GM12875 (cell line): ENCODE results near the gene TEX264.

Source experiments
- H3K4me3 ChIP-seq: one replicate; pipeline ENCODE4 v1.5.1; 2011; ENCODE audit warnings: low read depth, low read length, control low read depth
- CTCF ChIP-seq: IDR thresholded peaks from 2 replicates; pipeline ENCODE4 v1.5.1; 2011; ENCODE audit warnings: low read depth, mild to moderate bottlenecking, control low read depth, inconsistent platforms, low read length, moderate library complexity, borderline replicate concordance; ENCODE audit not compliant: insufficient read depth

Gene TEX264

GRCh38 chr3:51710631-51711351 is 39.7 kb downstream of the TEX264 start:
- no peak overlapping the region for H3K4me3 ChIP-seq

GRCh38 chr3:51711352-51712037 is 40.4 kb downstream of the TEX264 start:
- no peak for TF ChIP-seq CTCF
- H3K4me3 ChIP-seq, result no peak overlapping the region

More at GRCh38 chr3:51710631-51711351, 39.7 kb downstream of the TEX264 start:
- TF ChIP-seq CTCF, result no peak

- TF ChIP-seq CTCF, result no peak
- H3K4me3 ChIP-seq, result no peak overlapping the region
These were observed 41.0 kb downstream of the TEX264 start for GRCh38 chr3:51712038-51712420.

GRCh38 chr3:51712511-51712931 is 41.5 kb downstream of the TEX264 start:
- no peak overlapping the region for H3K4me3 ChIP-seq
- no peak for TF ChIP-seq CTCF

- H3K4me3 ChIP-seq, result no peak overlapping the region
- no peak for TF ChIP-seq CTCF
These were observed 41.9 kb downstream of the TEX264 start for GRCh38 chr3:51712963-51713362.

- no peak overlapping the region for H3K4me3 ChIP-seq
- TF ChIP-seq CTCF, result no peak
These were observed 44.4 kb downstream of the TEX264 start for GRCh38 chr3:51715231-51715976.
